ENCODE measurements around the gene TSPO. TPM values are rescaled to one million over a fixed set of nuclear protein-coding genes. Genes with fewer than 3 reads are reported as not detected.

TSPO gene
- total and polyA plus RNA-seq, 8 donors, result 24.2 to 79.6 (median 42.5) TPM

- Histone ChIP-seq H3K27ac (no peak overlapping the region), H3K9me3 (no peaks in the 10 kb centered on the region), H3K4me1 (no peaks in the 10 kb centered on the region), H3K27me3 (no peaks in the 10 kb centered on the region), H3K36me3 (no peaks in the 10 kb centered on the region), H3K4me3 (no peak overlapping the region)
- FAIRE-seq (no peak), DNase-seq (no peak), ATAC-seq (no peak)
- intact Hi-C loops (cut with DNase I), result no loop called here
- 90 to 92% methylated on average over 18 of the region's 18 CpGs for WGBS, 2 donors
- TF ChIP-seq CTCF (IDR thresholded peaks at IDR 0.05), result no peak
Observed at GRCh38 chr22:43163241-43163795, 12.0 kb downstream of the TSPO start.

GRCh38 chr22:43164636-43165035 lies 13.3 kb downstream of the TSPO start:
- intact Hi-C loops (cut with DNase I), result no loop called here
- no peak overlapping the region for H3K4me3 ChIP-seq
- no peaks in the 10 kb centered on the region for H3K36me3 ChIP-seq
- WGBS, 2 donors, result 60 to 68% methylated on average over 16 of the region's 16 CpGs
- no peak overlapping the region for H3K27ac ChIP-seq
- no peak for TF ChIP-seq CTCF (IDR thresholded peaks at IDR 0.05)
- DNase-seq, result no peak
- FAIRE-seq, result no peak
- no peaks in the 10 kb centered on the region for H3K9me3 ChIP-seq
- no peaks in the 10 kb centered on the region for H3K4me1 ChIP-seq
- no peak for ATAC-seq
- no peaks in the 10 kb centered on the region for H3K27me3 ChIP-seq

GRCh38 chr22:43166132-43166930 lies 15.0 kb downstream of the TSPO start:
- no peak for FAIRE-seq
- 89 to 96% methylated on average over 23 of the region's 23 CpGs for WGBS, 2 donors

GRCh38 chr22:43167001-43167589 lies 15.7 kb downstream of the TSPO start:
- 89 to 92% methylated on average over 19 of the region's 19 CpGs for WGBS, 2 donors
- H3K9me3 ChIP-seq, result no peaks in the 10 kb centered on the region
- DNase-seq, result no peak
- H3K27ac ChIP-seq, result no peak overlapping the region
- no peak for TF ChIP-seq CTCF (IDR thresholded peaks at IDR 0.05)
- no peak for FAIRE-seq
- H3K36me3 ChIP-seq, result no peaks in the 10 kb centered on the region
- no peaks in the 10 kb centered on the region for H3K27me3 ChIP-seq
- ATAC-seq, result no peak
- intact Hi-C loops (cut with DNase I), result no loop called here
- no peaks in the 10 kb centered on the region for H3K4me1 ChIP-seq
- no peak overlapping the region for H3K4me3 ChIP-seq

More at GRCh38 chr22:43166132-43166930, 15.0 kb downstream of the TSPO start:
- Histone ChIP-seq H3K4me3 (no peak overlapping the region), H3K4me1 (no peaks in the 10 kb centered on the region), H3K9me3 (no peaks in the 10 kb centered on the region), H3K27me3 (no peaks in the 10 kb centered on the region), H3K27ac (no peak overlapping the region), H3K36me3 (no peaks in the 10 kb centered on the region)
- TF ChIP-seq CTCF (IDR thresholded peaks at IDR 0.05), result no peak
- no peak for ATAC-seq
- intact Hi-C loops (cut with DNase I), result no loop called here
- DNase-seq, result no peak

All from pancreas (tissue), 10 donors.